ENCODE measurements around the gene PARVG. TPM values are rescaled to one million over a fixed set of nuclear protein-coding genes. Genes with fewer than 3 reads are reported as not detected.

PARVG gene
- total and polyA plus RNA-seq, 9 of the 15 experiments (the other 6 are each of a cell fraction or from before 2014, with no cell fraction given) = 0.35 TPM; not detected in 8

DNA sequence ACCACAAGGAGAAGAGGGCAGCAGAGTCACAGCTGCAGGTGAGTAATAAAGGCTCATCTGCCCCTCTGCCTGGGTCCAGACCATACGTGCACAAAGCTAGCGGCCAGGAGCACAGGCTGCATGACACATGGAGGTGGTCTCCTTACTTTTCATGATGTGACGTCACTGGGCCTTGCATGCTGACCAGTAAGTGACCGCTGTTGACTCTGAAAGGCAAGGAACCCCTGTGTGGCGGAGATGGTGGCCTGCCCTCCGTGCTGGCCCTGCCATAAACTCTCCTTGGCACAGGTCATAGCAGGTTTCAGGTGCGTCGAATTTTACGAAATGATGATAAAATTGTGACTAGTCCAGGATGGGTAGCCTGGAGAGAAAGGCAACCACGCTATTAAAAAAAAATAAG, 7.6 kb upstream of the PARVG start:
- Histone ChIP-seq H3K4me1 (replicated peaks in 1 of 2; ENCODE audit: control insufficient read depth in 2 of 2, insufficient read depth in 2 of 2, low read length in 2 of 2) (no peaks in the 10 kb centered on the region), H3K9me1 (ENCODE audit: control insufficient read depth, insufficient read depth, low read length) (no peaks in the 10 kb centered on the region), H3K9me3 (replicated peaks; ENCODE audit: control insufficient read depth, insufficient read depth, low read depth, low read length) (no peaks in the 10 kb centered on the region), H4K20me1 (replicated peaks; ENCODE audit: control insufficient read depth, insufficient read depth, low read length) (no peaks in the 10 kb centered on the region), H3K36me3 (ENCODE audit: control insufficient read depth, insufficient read depth, low read length) (no peaks in the 10 kb centered on the region), H3K9ac (ENCODE audit: insufficient read depth in 1 of 2, low read depth in 2 of 2, low read length in 2 of 2) (no peak overlapping the region), H3K27me3 (ENCODE audit: control insufficient read depth in 2 of 2, insufficient read depth in 2 of 2, low read length in 2 of 2) (no peaks in the 10 kb centered on the region; a peak in 1 of 5 replicates), H3K27ac (ENCODE audit: extremely low read depth, low read depth, low read length) (no peak overlapping the region), H3K4me2 (ENCODE audit: insufficient read depth, low read length) (no peak overlapping the region), H2AFZ (ENCODE audit: low read depth, low read length) (no peak overlapping the region), H3K4me3 (no peak overlapping the region), H3K79me2 (ENCODE audit: control insufficient read depth, insufficient read depth, low read length) (no peaks in the 10 kb centered on the region)
- no peak for FAIRE-seq
- no peak for ATAC-seq
- no TSS peak for BruUV-seq (replicated peaks)
- WGBS (ENCODE audit: insufficient coverage, low coverage, missing lambda C conversion rate) = 57% methylated on average over 8 of the region's 10 CpGs
- intact Hi-C loops (cut with micrococcal nuclease) = no loop called here
- in situ Hi-C loops (cut with MboI) = no loop called here
- ChIA-PET POLR2A (no interaction called here), CTCF (ENCODE audit: low intra/inter-chr PET ratio) (no interaction called here)
- no peak for TF ChIP-seq ETS2 (tag; IDR thresholded peaks at IDR 0.05; ENCODE audit: borderline replicate concordance, poor library complexity, severe bottlenecking)
- TF ChIP-seq, protein P1, sequence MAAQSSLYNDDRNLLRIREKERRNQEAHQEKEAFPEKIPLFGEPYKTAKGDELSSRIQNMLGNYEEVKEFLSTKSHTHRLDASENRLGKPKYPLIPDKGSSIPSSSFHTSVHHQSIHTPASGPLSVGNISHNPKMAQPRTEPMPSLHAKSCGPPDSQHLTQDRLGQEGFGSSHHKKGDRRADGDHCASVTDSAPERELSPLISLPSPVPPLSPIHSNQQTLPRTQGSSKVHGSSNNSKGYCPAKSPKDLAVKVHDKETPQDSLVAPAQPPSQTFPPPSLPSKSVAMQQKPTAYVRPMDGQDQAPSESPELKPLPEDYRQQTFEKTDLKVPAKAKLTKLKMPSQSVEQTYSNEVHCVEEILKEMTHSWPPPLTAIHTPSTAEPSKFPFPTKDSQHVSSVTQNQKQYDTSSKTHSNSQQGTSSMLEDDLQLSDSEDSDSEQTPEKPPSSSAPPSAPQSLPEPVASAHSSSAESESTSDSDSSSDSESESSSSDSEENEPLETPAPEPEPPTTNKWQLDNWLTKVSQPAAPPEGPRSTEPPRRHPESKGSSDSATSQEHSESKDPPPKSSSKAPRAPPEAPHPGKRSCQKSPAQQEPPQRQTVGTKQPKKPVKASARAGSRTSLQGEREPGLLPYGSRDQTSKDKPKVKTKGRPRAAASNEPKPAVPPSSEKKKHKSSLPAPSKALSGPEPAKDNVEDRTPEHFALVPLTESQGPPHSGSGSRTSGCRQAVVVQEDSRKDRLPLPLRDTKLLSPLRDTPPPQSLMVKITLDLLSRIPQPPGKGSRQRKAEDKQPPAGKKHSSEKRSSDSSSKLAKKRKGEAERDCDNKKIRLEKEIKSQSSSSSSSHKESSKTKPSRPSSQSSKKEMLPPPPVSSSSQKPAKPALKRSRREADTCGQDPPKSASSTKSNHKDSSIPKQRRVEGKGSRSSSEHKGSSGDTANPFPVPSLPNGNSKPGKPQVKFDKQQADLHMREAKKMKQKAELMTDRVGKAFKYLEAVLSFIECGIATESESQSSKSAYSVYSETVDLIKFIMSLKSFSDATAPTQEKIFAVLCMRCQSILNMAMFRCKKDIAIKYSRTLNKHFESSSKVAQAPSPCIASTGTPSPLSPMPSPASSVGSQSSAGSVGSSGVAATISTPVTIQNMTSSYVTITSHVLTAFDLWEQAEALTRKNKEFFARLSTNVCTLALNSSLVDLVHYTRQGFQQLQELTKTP (IDR thresholded peaks at IDR 0.05; ENCODE audit: low read depth in 1 of 2, partially characterized antibody in 2 of 2) = no peak
- no peak for TF ChIP-seq KLF1 (tag; IDR thresholded peaks at IDR 0.05)
- no peak for TF ChIP-seq ZBED1 (IDR thresholded peaks at IDR 0.05)
- TF ChIP-seq SIX5 (IDR thresholded peaks at IDR 0.05; ENCODE audit: borderline replicate concordance in 1 of 2, insufficient read depth in 1 of 2, low read depth in 1 of 2, low read length in 2 of 2) = no peak
- TF ChIP-seq ARHGAP35 (IDR thresholded peaks at IDR 0.05; ENCODE audit: partially characterized antibody) = no peak
- no peak for TF ChIP-seq CTBP1 (IDR thresholded peaks at IDR 0.05; ENCODE audit: borderline replicate concordance)
- TF ChIP-seq ETV5 (CRISPR knock-in tag; IDR thresholded peaks at IDR 0.05; ENCODE audit: low read depth) = no peak
- no peak for TF ChIP-seq SOX6 (IDR thresholded peaks at IDR 0.05)
- no peak for TF ChIP-seq CHD1 (IDR thresholded peaks at IDR 0.05; ENCODE audit: low read length)
- no peak for TF ChIP-seq STAG1 (CRISPR knock-in tag; IDR thresholded peaks at IDR 0.05; ENCODE audit: borderline replicate concordance)
- TF ChIP-seq, protein P2, sequence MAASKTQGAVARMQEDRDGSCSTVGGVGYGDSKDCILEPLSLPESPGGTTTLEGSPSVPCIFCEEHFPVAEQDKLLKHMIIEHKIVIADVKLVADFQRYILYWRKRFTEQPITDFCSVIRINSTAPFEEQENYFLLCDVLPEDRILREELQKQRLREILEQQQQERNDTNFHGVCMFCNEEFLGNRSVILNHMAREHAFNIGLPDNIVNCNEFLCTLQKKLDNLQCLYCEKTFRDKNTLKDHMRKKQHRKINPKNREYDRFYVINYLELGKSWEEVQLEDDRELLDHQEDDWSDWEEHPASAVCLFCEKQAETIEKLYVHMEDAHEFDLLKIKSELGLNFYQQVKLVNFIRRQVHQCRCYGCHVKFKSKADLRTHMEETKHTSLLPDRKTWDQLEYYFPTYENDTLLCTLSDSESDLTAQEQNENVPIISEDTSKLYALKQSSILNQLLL (CRISPR knock-in tag; IDR thresholded peaks at IDR 0.05; ENCODE audit: borderline replicate concordance) = no peak
- DNase-seq (ENCODE audit: extremely low read depth in 1 of 4, low spot score in 3 of 4) = no peak

Data from K562 (cell line).